ENCODE results near the gene LLGL2. TPM values are rescaled to one million over a fixed set of nuclear protein-coding genes. Genes with fewer than 3 reads are reported as not detected.

LLGL2 gene
- total RNA-seq, 2 donors from 2014 or later = 4.1 to 8.5 TPM

DNA sequence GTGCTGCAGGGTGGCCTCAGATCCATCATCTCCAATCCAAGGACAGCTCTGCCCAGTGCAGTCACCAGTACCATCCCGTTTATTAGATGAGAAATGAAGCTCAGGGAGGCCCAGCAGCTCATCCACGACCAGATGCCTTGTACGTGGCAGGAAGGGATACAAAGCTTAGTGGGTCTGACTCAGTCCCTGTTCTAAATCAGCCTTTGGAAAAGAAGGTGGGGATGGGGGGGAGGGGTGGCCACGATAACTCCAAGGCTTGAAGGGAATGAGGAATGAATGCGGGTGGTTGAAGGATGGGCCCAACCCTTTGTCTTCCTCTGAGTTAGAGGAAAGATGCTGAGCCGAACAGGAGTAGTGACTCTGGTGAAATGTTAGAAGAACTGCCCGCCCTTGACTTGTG lies 25.8 kb downstream of the LLGL2 start:
- H3K9me3 ChIP-seq = no peaks in the 10 kb centered on the region
- no peak overlapping the region for H3K27ac ChIP-seq
- peaks cover 0 to 9% of the 10 kb centered on the region in 2 donors for H3K4me1 ChIP-seq
- DNase-seq (ENCODE audit: low spot score) = no peak
- no peaks in the 10 kb centered on the region for H3K27me3 ChIP-seq
- no peak overlapping the region for H3K4me3 ChIP-seq
- no peaks in the 10 kb centered on the region for H3K36me3 ChIP-seq
- TF ChIP-seq, protein P1, sequence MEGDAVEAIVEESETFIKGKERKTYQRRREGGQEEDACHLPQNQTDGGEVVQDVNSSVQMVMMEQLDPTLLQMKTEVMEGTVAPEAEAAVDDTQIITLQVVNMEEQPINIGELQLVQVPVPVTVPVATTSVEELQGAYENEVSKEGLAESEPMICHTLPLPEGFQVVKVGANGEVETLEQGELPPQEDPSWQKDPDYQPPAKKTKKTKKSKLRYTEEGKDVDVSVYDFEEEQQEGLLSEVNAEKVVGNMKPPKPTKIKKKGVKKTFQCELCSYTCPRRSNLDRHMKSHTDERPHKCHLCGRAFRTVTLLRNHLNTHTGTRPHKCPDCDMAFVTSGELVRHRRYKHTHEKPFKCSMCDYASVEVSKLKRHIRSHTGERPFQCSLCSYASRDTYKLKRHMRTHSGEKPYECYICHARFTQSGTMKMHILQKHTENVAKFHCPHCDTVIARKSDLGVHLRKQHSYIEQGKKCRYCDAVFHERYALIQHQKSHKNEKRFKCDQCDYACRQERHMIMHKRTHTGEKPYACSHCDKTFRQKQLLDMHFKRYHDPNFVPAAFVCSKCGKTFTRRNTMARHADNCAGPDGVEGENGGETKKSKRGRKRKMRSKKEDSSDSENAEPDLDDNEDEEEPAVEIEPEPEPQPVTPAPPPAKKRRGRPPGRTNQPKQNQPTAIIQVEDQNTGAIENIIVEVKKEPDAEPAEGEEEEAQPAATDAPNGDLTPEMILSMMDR (IDR thresholded peaks at IDR 0.05) = no peak

DNA sequence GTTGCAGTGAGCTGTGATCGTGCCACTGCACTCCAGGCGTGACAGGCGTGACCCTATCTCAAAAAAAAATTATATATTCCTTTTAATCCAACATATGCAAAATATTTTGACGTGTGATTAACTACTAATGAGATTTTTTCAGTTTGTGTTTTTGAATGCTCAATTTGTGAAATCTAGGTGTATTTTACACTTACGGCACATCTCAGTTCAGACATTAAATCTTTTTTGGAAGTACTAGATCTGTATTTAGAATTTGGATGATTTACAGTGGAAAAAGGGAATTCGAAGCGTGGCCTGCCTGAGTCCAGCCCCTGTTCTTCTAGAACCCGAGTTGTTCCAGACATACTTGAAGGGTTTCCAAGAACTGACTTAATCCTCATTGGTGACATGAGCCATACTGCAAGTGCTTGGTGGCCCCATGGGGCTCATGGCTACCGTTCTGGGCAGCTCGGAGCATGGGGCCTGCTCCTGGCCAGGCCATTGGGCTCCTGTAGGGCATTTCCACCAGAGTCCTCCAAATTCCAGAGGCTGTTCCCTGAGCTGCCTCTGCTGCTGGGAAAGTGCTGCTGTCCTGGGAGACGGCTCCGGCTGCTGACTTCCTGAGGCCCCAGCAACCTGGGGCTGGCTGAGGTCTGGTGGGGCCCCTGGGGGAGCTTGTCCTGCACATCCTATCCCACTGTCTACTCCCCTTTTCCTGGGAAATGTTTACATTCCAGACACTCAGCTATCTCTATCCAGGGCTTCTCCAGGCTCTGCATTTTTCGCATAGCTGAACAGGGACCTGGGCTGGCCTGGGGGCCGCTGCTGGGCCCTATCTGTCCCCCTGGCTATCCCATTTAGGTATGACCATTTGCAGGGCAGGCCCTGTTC lies 27.2 kb downstream of the LLGL2 start:
- peaks cover 0 to 16% of the 10 kb centered on the region in 2 donors for H3K4me1 ChIP-seq
- no peaks in the 10 kb centered on the region for H3K36me3 ChIP-seq
- H3K27ac ChIP-seq = no peak overlapping the region
- no peak overlapping the region for H3K4me3 ChIP-seq
- H3K9me3 ChIP-seq = no peaks in the 10 kb centered on the region
- DNase-seq (ENCODE audit: low spot score) = no peak
- H3K27me3 ChIP-seq = no peaks in the 10 kb centered on the region
- TF ChIP-seq, protein P1 (IDR thresholded peaks at IDR 0.05) = no peak

DNA sequence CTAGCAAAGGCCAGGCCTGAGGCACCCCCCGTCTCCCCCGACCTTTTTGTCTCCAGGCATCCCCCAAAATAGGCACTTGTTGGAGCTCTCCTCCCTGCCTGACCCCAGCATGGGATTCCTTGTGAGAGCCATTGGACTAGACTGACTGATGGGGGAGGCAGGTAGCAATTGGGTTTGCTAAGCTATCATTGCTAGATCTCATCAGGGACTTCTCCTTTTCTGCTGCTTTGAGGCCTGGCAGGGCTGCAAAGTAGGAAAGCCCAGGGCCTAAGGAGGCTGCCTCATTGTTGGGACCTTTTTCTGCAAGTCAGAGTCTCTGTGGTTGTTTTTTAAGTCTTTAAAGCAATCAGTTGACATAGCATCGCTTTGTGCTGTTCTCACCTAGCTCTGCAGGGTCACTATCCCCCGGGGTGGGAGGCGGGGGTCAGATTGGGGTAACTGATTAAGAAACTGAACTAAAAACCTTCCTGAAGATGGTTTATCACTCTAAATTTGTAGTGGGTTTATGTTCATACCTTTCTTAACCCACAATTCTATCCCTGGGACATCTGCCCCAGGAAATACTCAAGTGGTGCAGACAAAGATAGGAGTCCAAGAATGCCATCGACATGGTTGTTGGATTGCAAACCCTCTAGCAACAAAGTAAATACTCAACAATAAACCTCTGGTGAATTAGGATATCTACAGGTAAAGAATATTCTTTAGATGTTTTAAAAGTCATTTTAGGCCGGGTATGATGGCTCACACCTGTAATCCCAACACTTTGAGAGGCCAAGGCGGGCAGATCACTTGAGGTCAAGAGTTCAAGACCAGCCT lies 28.0 kb downstream of the LLGL2 start:
- TF ChIP-seq, protein P1 (IDR thresholded peaks at IDR 0.05) = no peak
- Histone ChIP-seq H3K4me3 (no peak overlapping the region), H3K27ac (no peak overlapping the region), H3K27me3 (no peaks in the 10 kb centered on the region), H3K9me3 (no peaks in the 10 kb centered on the region), H3K4me1 (peaks cover 0 to 19% of the 10 kb centered on the region in 2 donors), H3K36me3 (no peaks in the 10 kb centered on the region)
- no peak for DNase-seq (ENCODE audit: low spot score)

DNA sequence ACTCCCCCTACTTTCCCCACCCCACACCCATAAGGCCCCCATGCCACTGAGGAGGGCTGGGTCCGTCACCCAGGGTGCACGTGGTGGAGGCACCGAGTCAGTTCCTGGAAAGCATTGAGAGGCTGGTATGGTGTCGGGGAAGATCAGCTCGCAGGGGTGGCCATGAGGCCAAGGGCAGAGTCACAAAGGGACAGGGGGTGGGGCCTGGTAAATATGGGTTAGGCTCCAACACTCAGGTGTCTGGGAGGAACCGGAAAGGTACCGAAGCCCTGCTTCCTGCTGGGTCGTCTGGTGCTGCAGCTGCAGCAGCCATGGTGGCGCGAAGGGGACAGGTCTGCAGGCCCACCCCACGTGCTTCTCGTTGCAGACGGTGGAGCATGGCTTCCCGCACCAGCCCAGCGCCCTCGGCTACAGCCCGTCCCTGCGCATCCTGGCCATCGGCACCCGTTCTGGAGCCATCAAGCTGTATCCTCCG lies 30.2 kb downstream of the LLGL2 start:
- no peak for DNase-seq (ENCODE audit: low spot score)
- TF ChIP-seq, protein P1 (IDR thresholded peaks at IDR 0.05) = no peak
- H3K27ac ChIP-seq = no peak overlapping the region

DNA sequence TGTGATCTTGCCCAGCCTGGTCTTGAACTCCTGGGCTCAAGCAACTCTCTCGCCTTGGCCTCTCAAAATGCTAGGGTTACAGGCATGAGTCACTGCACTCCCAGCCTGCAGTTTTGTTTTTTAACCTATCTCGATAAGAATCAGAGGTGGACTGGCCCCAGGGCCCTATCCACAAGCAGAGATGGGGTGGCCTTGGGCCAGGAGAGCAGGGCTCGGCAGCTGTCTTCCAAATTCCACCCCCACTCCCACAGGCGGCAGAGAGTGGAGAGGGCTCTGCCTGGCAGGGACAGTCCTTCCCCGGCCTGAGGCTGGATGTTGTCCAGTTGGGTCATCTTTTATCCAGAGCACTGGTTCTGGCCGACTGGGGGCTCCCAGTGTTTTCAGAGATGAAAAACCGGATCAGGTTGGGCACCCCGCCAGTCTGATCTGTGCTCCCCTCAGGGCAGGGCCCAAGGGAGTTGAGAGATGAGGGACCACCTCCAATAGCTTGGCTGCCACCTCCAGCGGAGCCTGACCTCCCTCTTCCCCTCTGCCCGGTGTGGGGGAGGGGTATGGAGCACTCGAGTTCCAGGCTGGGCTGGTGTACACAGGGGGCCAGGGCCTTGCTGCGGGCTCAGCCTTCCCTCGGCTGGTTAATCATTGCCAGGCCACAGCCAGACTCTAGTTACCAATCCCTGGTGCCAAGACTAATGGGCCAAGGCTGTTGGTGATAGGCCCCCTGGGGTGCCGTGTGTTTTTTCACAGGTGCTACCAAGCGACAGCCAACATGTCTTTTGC lies 31.8 kb downstream of the LLGL2 start:
- TF ChIP-seq, protein P1 (IDR thresholded peaks at IDR 0.05) = no peak
- Histone ChIP-seq H3K36me3 (no peaks in the 10 kb centered on the region), H3K27ac (peak overlapping the region in 1 of 2 donors; percentile 29), H3K4me1 (peaks cover 0 to 19% of the 10 kb centered on the region in 2 donors), H3K4me3 (no peak overlapping the region), H3K27me3 (no peaks in the 10 kb centered on the region), H3K9me3 (no peaks in the 10 kb centered on the region)
- DNase-seq (ENCODE audit: low spot score) = no peak

More for the DNA sequence above, 30.2 kb downstream of the LLGL2 start:
- no peaks in the 10 kb centered on the region for H3K27me3 ChIP-seq
- H3K9me3 ChIP-seq = no peaks in the 10 kb centered on the region
- no peaks in the 10 kb centered on the region for H3K36me3 ChIP-seq
- peaks cover 0 to 19% of the 10 kb centered on the region in 2 donors for H3K4me1 ChIP-seq
- no peak overlapping the region for H3K4me3 ChIP-seq

All from right atrium auricular region (tissue), 2 donors.